H1 (cell line): Measurements from ENCODE around the gene DAGLA. TPM values are rescaled to one million over a fixed set of nuclear protein-coding genes. Genes with fewer than 3 reads are reported as not detected.
A peak's percentile ranks its signal among the peaks of the same experiment; 100 is the strongest.

Experiments used
- CTCF ChIA-PET: fragments of 300-600 bp; sonication (Branson Sonifier 250); formaldehyde crosslinking; loops from one replicate; lab custom pipeline; 2021; ENCODE audit not compliant: partially characterized antibody; lab: Charles Lee
- POLR2A ChIA-PET: fragments of 300-600 bp; sonication (Branson Sonifier 250); formaldehyde crosslinking; loops from one replicate; lab custom pipeline; 2021; ENCODE audit warnings: inconsistent platforms; ENCODE audit not compliant: partially characterized antibody; lab: Charles Lee
- DNase-seq, 2 experiments: peaks; one replicate each; pipeline versions ENCODE4 v3.0.0 to v3.0.0-alpha.2; 2010 to 2022; ENCODE audit warnings: low spot score in 2 of 2, low read depth in 1 of 2, mixed read lengths in 1 of 2
- FAIRE-seq: peaks from 2 replicates; lab custom pipeline; 2011; peaks lifted over from hg19 to GRCh38; lab: Jason Lieb, UNC
- H2AFZ ChIP-seq: 2 replicates; pipeline ENCODE4 v1.8.1; 2012; ENCODE audit warnings: low read length, inconsistent platforms
- H2AK5ac ChIP-seq: 2 replicates; pipeline ENCODE4 v1.6.1; 2013; ENCODE audit warnings: low read depth, low read length
- H2BK120ac ChIP-seq: replicated peaks from 2 replicates; pipeline ENCODE3; 2013; ENCODE audit warnings: low read depth, low read length, inconsistent platforms
- H2BK12ac ChIP-seq: 2 replicates; pipeline ENCODE4 v1.6.1; 2013; ENCODE audit warnings: low read depth, low read length
- H2BK15ac ChIP-seq: 2 replicates; pipeline ENCODE4 v1.6.1; 2013; ENCODE audit warnings: low read length
- H2BK20ac ChIP-seq: 2 replicates; pipeline ENCODE4 v1.6.1; 2013; ENCODE audit warnings: low read length
- H2BK5ac ChIP-seq: 2 replicates; pipeline ENCODE4 v1.6.1; 2013; ENCODE audit warnings: low read depth, low read length
- H3K14ac ChIP-seq: 2 replicates; pipeline ENCODE4 v1.6.1; 2013; ENCODE audit warnings: inconsistent platforms; ENCODE audit not compliant: insufficient read length
- H3K18ac ChIP-seq: 2 replicates; pipeline ENCODE4 v1.6.1; 2013; ENCODE audit warnings: low read length; ENCODE audit errors: extremely low read depth
- H3K23ac ChIP-seq: 2 replicates; pipeline ENCODE4 v1.6.1; 2013; ENCODE audit warnings: inconsistent platforms; ENCODE audit not compliant: insufficient read length
- H3K23me2 ChIP-seq: 2 replicates; pipeline ENCODE4 v1.6.1; 2013; ENCODE audit warnings: low read depth, low read length
- H3K27ac ChIP-seq: 2 replicates; pipeline ENCODE4 v1.6.1; 2011; ENCODE audit warnings: low read depth, low read length, inconsistent platforms
- H3K27me3 ChIP-seq, 4 experiments: replicated peaks in 1 of 4; 1 replicate in 1 of 4; 2 replicates in 3 of 4; pipeline versions ENCODE4 v1.6.1 to v1.8.1; 2011 to 2013; ENCODE audit warnings: low read length in 3 of 4, mild to moderate bottlenecking in 3 of 4, inconsistent platforms in 2 of 4, mixed read lengths in 2 of 4, moderate library complexity in 1 of 4; ENCODE audit not compliant: control insufficient read depth in 3 of 4, insufficient read depth in 3 of 4; ENCODE audit errors: extremely low read depth in 1 of 4
- H3K36me3 ChIP-seq, 4 experiments: 2 replicates each; pipeline versions ENCODE4 v1.6.1 to v1.8.1; 2011 to 2013; ENCODE audit warnings: mild to moderate bottlenecking in 4 of 4, low read length in 3 of 4, moderate library complexity in 2 of 4, control low read depth in 1 of 4, inconsistent platforms in 1 of 4; ENCODE audit not compliant: insufficient read depth in 4 of 4, control insufficient read depth in 2 of 4
- H3K4ac ChIP-seq: replicated peaks from 2 replicates; pipeline ENCODE3; 2013; ENCODE audit warnings: low read length, low read depth, mixed read lengths, inconsistent platforms; ENCODE audit not compliant: insufficient read length
- H3K4me1 ChIP-seq, 4 experiments: replicated peaks in 1 of 4; 1 replicate in 1 of 4; 2 replicates in 3 of 4; pipeline versions ENCODE4 v1.6.1 to v1.8.1; 2011 to 2013; ENCODE audit warnings: low read length in 3 of 4, inconsistent platforms in 2 of 4, mixed read lengths in 1 of 4; ENCODE audit not compliant: insufficient read depth in 4 of 4, control insufficient read depth in 3 of 4
- H3K4me2 ChIP-seq, 2 experiments: 2 replicates each; pipeline versions ENCODE4 v1.6.1 to v1.8.1; 2011 to 2013; ENCODE audit warnings: low read depth in 2 of 2, low read length in 2 of 2, control low read depth in 1 of 2, inconsistent platforms in 1 of 2, mild to moderate bottlenecking in 1 of 2; ENCODE audit not compliant: insufficient read depth in 1 of 2
- H3K4me3 ChIP-seq, 4 experiments: fragments of 200-600, 300-600 bp in 1 of 4; sonication (generic), shearing (Covaris generic), sonication (Bioruptor Twin) in 1 of 4; 2 replicates each; pipeline versions ENCODE4 v1.5.1 to v1.8.1; 2011 to 2016; ENCODE audit warnings: low read length in 4 of 4, low read depth in 3 of 4, control low read depth in 2 of 4, inconsistent platforms in 2 of 4, mild to moderate bottlenecking in 2 of 4, mixed read lengths in 1 of 4, moderate library complexity in 1 of 4; ENCODE audit not compliant: insufficient read depth in 2 of 4; ENCODE audit errors: extremely low read depth in 1 of 4
- H3K56ac ChIP-seq: replicated peaks from 2 replicates; pipeline ENCODE3; 2013; ENCODE audit warnings: low read depth, mild to moderate bottlenecking, mixed read lengths, low read length, inconsistent platforms; ENCODE audit not compliant: insufficient read length
- H3K79me1 ChIP-seq: 2 replicates; pipeline ENCODE4 v1.6.1; 2013; ENCODE audit warnings: low read depth, low read length, control low read depth
- H3K79me2 ChIP-seq, 2 experiments: 2 replicates each; pipeline versions ENCODE4 v1.6.1 to v1.8.1; 2012 to 2013; ENCODE audit warnings: low read length in 2 of 2, mild to moderate bottlenecking in 2 of 2, inconsistent platforms in 1 of 2; ENCODE audit not compliant: insufficient read depth in 2 of 2, control insufficient read depth in 1 of 2
- H3K9ac ChIP-seq, 4 experiments: replicated peaks in 1 of 4; 1 replicate in 1 of 4; 2 replicates in 3 of 4; pipeline versions ENCODE4 v1.6.1 to v1.8.1; 2011 to 2013; ENCODE audit warnings: low read depth in 3 of 4, low read length in 3 of 4, control low read depth in 2 of 4, mild to moderate bottlenecking in 2 of 4, moderate library complexity in 2 of 4, inconsistent platforms in 1 of 4; ENCODE audit errors: extremely low read depth in 1 of 4
- H3K9me3 ChIP-seq, 2 experiments: 2 replicates each; pipeline versions ENCODE4 v1.6.1 to v1.8.1; 2012 to 2013; ENCODE audit warnings: mild to moderate bottlenecking in 2 of 2, moderate library complexity in 2 of 2, control low read depth in 1 of 2, inconsistent platforms in 1 of 2, low read depth in 1 of 2, low read length in 1 of 2, mixed read lengths in 1 of 2; ENCODE audit not compliant: insufficient read depth in 2 of 2
- H4K20me1 ChIP-seq, 2 experiments: replicated peaks in 1 of 2; 2 replicates each; pipeline versions ENCODE3 to v1.8.1; 2011 to 2013; ENCODE audit warnings: inconsistent platforms in 2 of 2, low read length in 2 of 2, mild to moderate bottlenecking in 1 of 2; ENCODE audit not compliant: insufficient read depth in 2 of 2, control insufficient read depth in 1 of 2
- H4K5ac ChIP-seq: 2 replicates; pipeline ENCODE4 v1.6.1; 2013; ENCODE audit warnings: low read length, low read depth, mixed read lengths, inconsistent platforms; ENCODE audit not compliant: insufficient read length
- H4K8ac ChIP-seq: 2 replicates; pipeline ENCODE4 v1.8.0; 2013; ENCODE audit warnings: mild to moderate bottlenecking, moderate library complexity, low read length, inconsistent platforms; ENCODE audit not compliant: insufficient read depth; ENCODE audit errors: extremely low read depth
- H4K91ac ChIP-seq: replicated peaks from 2 replicates; pipeline ENCODE3; 2013; ENCODE audit warnings: low read length, mixed read lengths, inconsistent platforms; ENCODE audit not compliant: insufficient read length
- CREB1 ChIP-seq: IDR thresholded peaks from 2 replicates; pipeline ENCODE4 v1.6.1; 2012; ENCODE audit warnings: inconsistent platforms
- GTF2F1 ChIP-seq: IDR thresholded peaks from 2 replicates; pipeline ENCODE4 v1.6.1; 2012; ENCODE audit warnings: low read depth, low read length, improper control_type of control experiment, borderline replicate concordance
- PHF8 ChIP-seq: fragments of 200-600 bp; sonication (generic); conservative IDR thresholded peaks from 2 replicates; pipeline ENCODE4 v1.7.1; 2012; ENCODE audit warnings: low read depth, mild to moderate bottlenecking, inconsistent platforms, low read length, moderate library complexity
- RAD21 ChIP-seq, 2 experiments: IDR thresholded peaks in 1 of 2; conservative IDR thresholded peaks in 1 of 2; 2 replicates each; pipeline ENCODE4 v1.6.1; 2011; ENCODE audit warnings: low read depth in 2 of 2, low read length in 2 of 2, improper control_type of control experiment in 1 of 2, inconsistent platforms in 1 of 2, mild to moderate bottlenecking in 1 of 2, moderate library complexity in 1 of 2
- SP1 ChIP-seq: IDR thresholded peaks from 2 replicates; pipeline ENCODE4 v1.6.1; 2011; ENCODE audit warnings: low read depth, low read length
- TAF7 ChIP-seq: optimal IDR thresholded peaks from 2 replicates; pipeline ENCODE3; 2011; ENCODE audit warnings: low read depth, mild to moderate bottlenecking, inconsistent platforms, low read length, moderate library complexity, borderline replicate concordance
- TEAD4 ChIP-seq: IDR thresholded peaks from 2 replicates; pipeline ENCODE4 v1.6.1; 2012; ENCODE audit warnings: low read depth, low read length, inconsistent platforms, mixed read lengths
- WGBS, 2 experiments: shearing (Covaris generic) in 1 of 2; methylation state at CpG; one replicate each; pipeline versions ENCODE4 v1.1.6 to v1.1.7; 2013 to 2015; ENCODE audit warnings: low lambda C conversion rate in 2 of 2, mixed read lengths in 2 of 2, inconsistent platforms in 1 of 2, low coverage in 1 of 2, missing lambda C conversion rate in 1 of 2; ENCODE audit not compliant: insufficient replicate concordance in 2 of 2, insufficient coverage in 1 of 2, insufficient read length in 1 of 2; ENCODE audit errors: extremely low coverage in 1 of 2, missing lambda C conversion rate in 1 of 2; 5-methylcytosine and 5-hydroxymethylcytosine counted together
- polyA plus RNA-seq, 7 experiments: library from polyadenylated mRNA; depleted of rRNA in 3 of 7; stranded (reverse) in 5 of 7; unstranded in 2 of 7; fragments of >200 nt in 5 of 7; fragments of 200-250 nt in 2 of 7; gene quantifications; 1 replicate in 5 of 7; 2 replicates in 1 of 7; 4 replicates in 1 of 7; pipeline versions ENCODE4 v1.2.1 to v1.2.3, GENCODE V29; 2011 to 2013; ENCODE audit warnings: missing spikeins in 2 of 7, mixed read lengths in 2 of 7
- total RNA-seq: library from RNA; stranded (reverse); fragmentation: NEBNext Ultra II Directional; extraction: Animal tissue kit (Norgen Biotek cat#: 25700); gene quantifications from 2 replicates; pipeline ENCODE4 v1.2.1, GENCODE V29; 2021

DAGLA gene
- total and polyA plus RNA-seq, 2 of the 8 experiments (the other 6 are each of a cell fraction or from before 2014, with no cell fraction given): 3.6 to 6.6 TPM

DNA sequence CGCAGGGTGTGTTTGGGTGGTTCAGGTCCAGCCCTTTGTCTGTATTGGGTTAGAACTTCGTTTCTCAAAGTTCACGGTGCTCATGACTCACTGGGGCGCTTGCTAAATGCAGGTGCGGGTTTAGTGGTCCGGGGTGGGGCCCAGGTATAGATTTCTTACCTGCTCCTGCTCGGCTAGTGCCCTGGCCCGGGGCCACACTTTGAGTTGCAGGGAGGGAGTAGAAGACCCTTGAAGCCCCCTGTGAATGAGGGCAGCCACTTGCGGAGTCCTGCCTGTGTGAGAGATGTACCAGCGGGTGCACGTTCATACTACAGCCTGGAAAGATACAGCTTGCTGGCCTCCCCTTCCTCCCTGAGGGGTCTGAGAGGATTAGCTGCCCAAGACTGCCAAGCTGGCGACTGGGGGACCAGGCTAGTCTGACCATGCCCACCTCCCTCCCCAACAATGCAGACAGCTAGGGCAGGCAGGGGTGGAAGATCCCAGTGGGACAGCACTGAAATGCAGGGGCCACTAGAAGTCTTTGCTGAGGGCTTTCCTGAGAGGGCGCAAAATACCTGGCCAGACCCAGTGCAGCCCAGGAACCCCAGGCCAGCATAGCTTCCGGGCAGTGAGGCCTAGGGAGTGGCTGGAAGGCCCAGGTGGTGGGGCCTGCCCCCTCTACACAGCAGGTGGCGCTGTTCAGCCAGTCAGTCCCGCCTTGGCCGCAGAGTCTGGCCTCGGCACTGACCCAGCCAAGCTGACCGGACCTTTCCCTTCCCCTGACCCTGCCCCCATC lies 67.2 kb downstream of the DAGLA start:
- Histone ChIP-seq H3K27me3 (peaks cover 0 to 6% (median 5%) of the 10 kb centered on the region in 4 experiments; a peak in 5 of 7 replicates), H4K5ac (no peak overlapping the region), H3K23ac (no peak overlapping the region), H2AFZ (no peak overlapping the region), H3K9ac (no peak overlapping the region), H2BK120ac (peak overlapping the region; percentile 61), H3K9me3 (no peaks in the 10 kb centered on the region), H2BK12ac (peak overlapping the region; percentile 80; the same call in 1 of the 2 replicates), H3K18ac (peak overlapping the region; percentile 6; the same call in 1 of the 2 replicates), H3K79me1 (no peaks in the 10 kb centered on the region), H4K20me1 (no peaks in the 10 kb centered on the region), H3K23me2 (no peaks in the 10 kb centered on the region; the same call in 1 of the 2 replicates), H3K14ac (no peak overlapping the region), H2AK5ac (no peak overlapping the region), H3K4me3 (no peak overlapping the region), H4K91ac (peak overlapping the region; percentile 89), H3K4me1 (peaks cover 6 to 26% (median 10%) of the 10 kb centered on the region in 4 experiments), H3K27ac (no peak overlapping the region), H3K36me3 (peaks cover 0 to 3% (median 0%) of the 10 kb centered on the region in 4 experiments; a peak in 1 of 8 replicates), H2BK20ac (0 out of 2 replicates have a peak overlapping the region, but pooled peaks have one; percentile 32), H4K8ac (0 out of 2 replicates have a peak overlapping the region, but pooled peaks have one; percentile 23), H3K56ac (peak overlapping the region; percentile 63), H2BK15ac (peak overlapping the region; percentile 97), H3K79me2 (no peaks in the 10 kb centered on the region), H2BK5ac (0 out of 2 replicates have a peak overlapping the region, but pooled peaks have one; percentile 24), H3K4ac (no peak overlapping the region), H3K4me2 (no peak overlapping the region; a peak in 1 of 4 replicates)
- no peak for FAIRE-seq
- CTCF ChIA-PET: interaction anchor here (0.6 to 9.2 kb wide), 36 partner anchors 9 to 346 kb away, joined by 3 to 168 read pairs (median 4); partner anchors contain the start of genes FADS1, FEN1 and TMEM258
- 85% methylated on average over 14 of the region's 19 CpGs; no CpG with 5 or more reads in 1 of the 2 experiments for WGBS, 2 experiments
- peak; percentile 41 to 94 for DNase-seq
- POLR2A ChIA-PET: interaction anchor here (0.6 to 8.9 kb wide), 10 partner anchors 11 to 152 kb away, joined by 3 to 87 read pairs (median 4); partner anchors contain the start of genes FADS2, FEN1 and TMEM258
- TF ChIP-seq PHF8 (no peak), SP1 (no peak), GTF2F1 (no peak), TEAD4 (peak; percentile 37; the same call in 1 of the 2 replicates), RAD21 (IDR thresholded peaks at IDR 0.05 in 1 of 2, conservative IDR thresholded peaks at IDR 0.05 in 1 of 2; ENCODE audit: low read depth in 2 of 2, low read length in 2 of 2) (peak; percentile 71 to 78), TAF7 (no peak), CREB1 (0 out of 2 replicates have a peak, but pooled peaks have one; percentile 41)
